HepG2 (cell line): ENCODE measurements around the gene DLL3. TPM values are rescaled to one million over a fixed set of nuclear protein-coding genes. Genes with fewer than 3 reads are reported as not detected.

Experiments used
- ATAC-seq: fragments of 200-7000 bp; cut with Tn5 transposase; 3 replicates; pipeline ENCODE4 v1.9.1; 2020; ENCODE audit warnings: mild to moderate bottlenecking, moderate library complexity
- BruUV-seq: library from RNA; stranded (reverse); fragments of 400-500 nt; replicated peaks from 2 replicates; lab custom pipeline; 2021; lab: Mats Ljungman, UMichigan
- CTCF ChIA-PET: fragments of 300-600 bp; formaldehyde crosslinking; extraction: SDS; loops from one replicate; lab custom pipeline; 2021; ENCODE audit warnings: low total read pairs, inconsistent platforms, low intra/inter-chr PET ratio; lab: Yijun Ruan, JAX
- POLR2A ChIA-PET: fragments of 350-600 bp; sonication (Branson Sonifier 250); formaldehyde crosslinking; loops from one replicate; lab custom pipeline; 2020; ENCODE audit warnings: antibody characterized with exemption, inconsistent platforms; lab: Yijun Ruan, JAX
- DNase-seq: peaks from one replicate; pipeline ENCODE4 v3.0.0-alpha.2; 2015; ENCODE audit warnings: low spot score
- FAIRE-seq: peaks from 3 replicates; lab custom pipeline; 2011; peaks lifted over from hg19 to GRCh38; lab: Jason Lieb, UNC
- H2AFZ ChIP-seq: one replicate; pipeline ENCODE4 v1.6.1; 2011; ENCODE audit warnings: low read length, inconsistent platforms
- H3K27ac ChIP-seq: fragments of 300-600 bp; 3 replicates; pipeline ENCODE4 v1.8.0; 2011; ENCODE audit warnings: mixed run types, mild to moderate bottlenecking, mixed read lengths, low read length, inconsistent platforms; ENCODE audit not compliant: insufficient read depth; ENCODE audit errors: extremely low read length
- H3K27me3 ChIP-seq, 2 experiments: fragments of 200-600 bp in 1 of 2; 2 replicates in 1 of 2; 3 replicates in 1 of 2; pipeline versions ENCODE4 v1.6.0 to v1.8.0; 2011; ENCODE audit warnings: low read length in 2 of 2, mild to moderate bottlenecking in 2 of 2, moderate library complexity in 2 of 2, inconsistent platforms in 1 of 2; ENCODE audit not compliant: insufficient read depth in 2 of 2, control insufficient read depth in 1 of 2
- H3K36me3 ChIP-seq, 2 experiments: fragments of 200-600 bp in 1 of 2; replicated peaks in 1 of 2; 2 replicates in 1 of 2; 3 replicates in 1 of 2; pipeline versions ENCODE4 v1.5.1 to v1.8.0; 2011; ENCODE audit warnings: low read length in 2 of 2, inconsistent platforms in 1 of 2; ENCODE audit not compliant: insufficient read depth in 2 of 2, control insufficient read depth in 1 of 2
- H3K4me1 ChIP-seq: 2 replicates; pipeline ENCODE4 v1.5.1; 2012; ENCODE audit warnings: low read length, inconsistent platforms; ENCODE audit not compliant: insufficient read depth
- H3K4me2 ChIP-seq: 2 replicates; pipeline ENCODE4 v1.6.0; 2011; ENCODE audit warnings: low read depth, low read length, inconsistent platforms
- H3K4me3 ChIP-seq, 3 experiments: fragments of 200-600 bp in 1 of 3; sonication (generic), shearing (Covaris generic) in 1 of 3; replicated peaks in 1 of 3; 2 replicates each; pipeline ENCODE4 v1.5.1; 2011 to 2016; ENCODE audit warnings: low read length in 3 of 3, inconsistent platforms in 2 of 3, low read depth in 2 of 3, mild to moderate bottlenecking in 2 of 3, control low read depth in 1 of 3, mixed read lengths in 1 of 3; ENCODE audit not compliant: insufficient read depth in 1 of 3
- H3K79me2 ChIP-seq: one replicate; pipeline ENCODE4 v1.6.1; 2011; ENCODE audit warnings: low read length, inconsistent platforms; ENCODE audit not compliant: insufficient read depth
- H3K9ac ChIP-seq: 2 replicates; pipeline ENCODE4 v1.6.0; 2011; ENCODE audit warnings: mild to moderate bottlenecking, low read depth, low read length, inconsistent platforms; ENCODE audit not compliant: insufficient read depth
- H3K9me3 ChIP-seq: 2 replicates; pipeline ENCODE4 v1.5.1; 2012; ENCODE audit warnings: mild to moderate bottlenecking, low read length
- H4K20me1 ChIP-seq: 2 replicates; pipeline ENCODE4 v1.6.0; 2011; ENCODE audit warnings: inconsistent platforms, mild to moderate bottlenecking, low read length, moderate library complexity; ENCODE audit not compliant: insufficient read depth
- CREB3 ChIP-seq: sonication (generic); formaldehyde crosslinking; IDR thresholded peaks from 2 replicates; pipeline ENCODE4 v1.5.0; 2020; ENCODE audit warnings: missing genetic modification reagents
- KLF13 ChIP-seq: sonication (generic); formaldehyde crosslinking; IDR thresholded peaks from 2 replicates; pipeline ENCODE4 v1.4.0; 2020; ENCODE audit warnings: mild to moderate bottlenecking, missing genetic modification reagents
- RBM22 ChIP-seq: fragments of 200-400 bp; formaldehyde crosslinking; optimal IDR thresholded peaks from 2 replicates; pipeline ENCODE3; 2017; ENCODE audit warnings: mild to moderate bottlenecking, low read length, moderate library complexity
- SALL2 ChIP-seq: sonication (generic); formaldehyde crosslinking; IDR thresholded peaks from 2 replicates; pipeline ENCODE4 v1.8.1; 2023; ENCODE audit warnings: mild to moderate bottlenecking, missing genetic modification reagents, inconsistent platforms
- SP5 ChIP-seq: IDR thresholded peaks from 2 replicates; pipeline ENCODE4 v1.6.1; 2016; ENCODE audit warnings: low read depth, borderline replicate concordance
- TP53 ChIP-seq: sonication (generic); formaldehyde crosslinking; conservative IDR thresholded peaks from 2 replicates; pipeline ENCODE4 v1.4.0; 2020; ENCODE audit warnings: missing genetic modification reagents
- ZBTB8A ChIP-seq: sonication (generic); formaldehyde crosslinking; IDR thresholded peaks from 2 replicates; pipeline ENCODE4 v1.4.0; 2020; ENCODE audit warnings: mild to moderate bottlenecking, low read depth, missing genetic modification reagents, borderline replicate concordance
- ZNF160 ChIP-seq: sonication (generic); formaldehyde crosslinking; IDR thresholded peaks from 2 replicates; pipeline ENCODE4 v1.8.0; 2022; ENCODE audit warnings: mild to moderate bottlenecking, inconsistent platforms, missing genetic modification reagents
- ZNF556 ChIP-seq: sonication (generic); formaldehyde crosslinking; IDR thresholded peaks from 2 replicates; pipeline ENCODE4 v1.4.0; 2020; ENCODE audit warnings: mild to moderate bottlenecking, missing genetic modification reagents, borderline replicate concordance
- ZNF629 ChIP-seq: sonication (generic); formaldehyde crosslinking; conservative IDR thresholded peaks from 2 replicates; pipeline ENCODE4 v1.5.0; 2020; ENCODE audit warnings: missing genetic modification reagents
- ZXDC ChIP-seq: sonication (generic); formaldehyde crosslinking; IDR thresholded peaks from 2 replicates; pipeline ENCODE4 v1.5.0; 2020; ENCODE audit warnings: mild to moderate bottlenecking, missing genetic modification reagents
- WGBS: methylation state at CpG from one replicate; pipeline ENCODE4 v1.1.6; 2017; ENCODE audit warnings: low lambda C conversion rate; 5-methylcytosine and 5-hydroxymethylcytosine counted together
- in situ Hi-C: cut with HindIII; loops from 2 replicates; pipeline ENCODE4 v1.10.0; 2017; ENCODE audit warnings: low pct_unique_long_range_greater_than_20kb; ENCODE audit not compliant: extremely low pct_ligation_motif_present
- intact Hi-C: fragments of 100-400 bp; cut with micrococcal nuclease; formaldehyde crosslinking; loops from one replicate; pipeline ENCODE4 v1.10.0; 2022; ENCODE audit not compliant: unreplicated experiment
- polyA plus RNA-seq, 8 experiments: library from polyadenylated mRNA; depleted of rRNA in 3 of 8; stranded (reverse) in 7 of 8; unstranded in 1 of 8; fragments of >200 nt; fragmentation: Illumina TruSeq in 4 of 8; extraction: Trizol in 4 of 8; gene quantifications; 2 replicates each; pipeline versions ENCODE4 v1.2.1 to v1.2.3, GENCODE V29; 2011 to 2016; ENCODE audit warnings: low read depth in 4 of 8, missing spikeins in 1 of 8, mixed read lengths in 1 of 8; ENCODE audit not compliant: insufficient read depth in 1 of 8
- total RNA-seq, 5 experiments: library from RNA; depleted of rRNA; stranded (reverse); fragments of >200 nt; fragmentation: Illumina TruSeq; extraction: Trizol; gene quantifications; 2 replicates each; pipeline ENCODE4 v1.2.3, GENCODE V29; 2016; ENCODE audit warnings: low read depth in 1 of 5

Gene DLL3
- total and polyA plus RNA-seq, 2 of the 13 experiments (the other 11 are each of a cell fraction or from before 2014, with no cell fraction given) = 0.35 to 0.55 TPM

- DNase-seq = no peak
- ChIA-PET CTCF (no interaction called here), POLR2A (no interaction called here)
- Histone ChIP-seq H3K27me3 (no peaks in the 10 kb centered on the region), H3K79me2 (no peaks in the 10 kb centered on the region), H3K4me1 (no peaks in the 10 kb centered on the region), H3K9ac (no peak overlapping the region), H3K36me3 (peaks cover 22 to 44% of the 10 kb centered on the region in 2 experiments), H3K9me3 (no peaks in the 10 kb centered on the region), H2AFZ (no peak overlapping the region), H3K4me3 (no peak overlapping the region), H3K4me2 (no peak overlapping the region), H4K20me1 (no peaks in the 10 kb centered on the region), H3K27ac (no peak overlapping the region)
- TF ChIP-seq KLF13 (CRISPR knock-in tag) (no peak), ZNF556 (no peak), ZBTB8A (CRISPR knock-in tag) (no peak), ZNF160 (no peak), SP5 (CRISPR knock-in tag) (no peak), ZXDC (CRISPR knock-in tag) (no peak)
- ATAC-seq = peak; percentile 20; the same call in 1 of the 3 replicates
- WGBS = 97% methylated on average over 8 of the region's 10 CpGs
- no TSS peak for BruUV-seq
- no peak for FAIRE-seq
- intact Hi-C loops (no loop called here), in situ Hi-C loops (no loop called here)
These were observed 9.0 kb upstream of the DLL3 start for GRCh38 chr19:39489756-39490155.

- peaks cover 0 to 4% of the 10 kb centered on the region in 2 experiments; a peak in 2 of 5 replicates for H3K27me3 ChIP-seq
- H3K9me3 ChIP-seq = no peaks in the 10 kb centered on the region
- CTCF ChIA-PET = no interaction called here
- H3K4me3 ChIP-seq = no peak overlapping the region
- no peak overlapping the region for H3K9ac ChIP-seq
- BruUV-seq = no TSS peak
- H3K4me2 ChIP-seq = no peak overlapping the region
- WGBS = 97% methylated on average over 6 of the region's 6 CpGs
- in situ Hi-C loops = no loop called here
- peaks cover 9 to 23% of the 10 kb centered on the region in 2 experiments for H3K36me3 ChIP-seq
- H2AFZ ChIP-seq = no peak overlapping the region
- 0 out of 2 replicates have a peak, but pooled peaks cover under 1% of the 10 kb centered on the region for H3K4me1 ChIP-seq
- intact Hi-C loops = no loop called here
- H4K20me1 ChIP-seq = no peaks in the 10 kb centered on the region
- TF ChIP-seq TP53 (CRISPR knock-in tag) (no peak), RBM22 (peak; percentile 38), ZNF629 (CRISPR knock-in tag) (0 out of 2 replicates have a peak, but pooled peaks have one; percentile 50), CREB3 (CRISPR knock-in tag) (no peak), SALL2 (no peak)
- TF ChIP-seq, all 625 proteins: peak for 2
- Histone ChIP-seq H3K27ac (no peak overlapping the region), H3K79me2 (no peaks in the 10 kb centered on the region)
- FAIRE-seq = no peak
- ATAC-seq = no peak
- DNase-seq = no peak
- POLR2A ChIA-PET = no interaction called here
These were observed 6.5 kb upstream of the DLL3 start for GRCh38 chr19:39492225-39492624.
